CD4-positive, alpha-beta T cell treated with Interleukin-15 for 1 hour (primary cell): ENCODE results near the gene MIPOL1.
"Not testable (repeated sequence)": the region's sequence is repeated elsewhere in the genome, so short reads cannot be mapped to it uniquely, and the experiment has no call there.

ENCODE experiments used
- DNase-seq: peaks from one replicate; pipeline ENCODE4 v3.0.0-alpha.2; 2020

Gene MIPOL1

DNA sequence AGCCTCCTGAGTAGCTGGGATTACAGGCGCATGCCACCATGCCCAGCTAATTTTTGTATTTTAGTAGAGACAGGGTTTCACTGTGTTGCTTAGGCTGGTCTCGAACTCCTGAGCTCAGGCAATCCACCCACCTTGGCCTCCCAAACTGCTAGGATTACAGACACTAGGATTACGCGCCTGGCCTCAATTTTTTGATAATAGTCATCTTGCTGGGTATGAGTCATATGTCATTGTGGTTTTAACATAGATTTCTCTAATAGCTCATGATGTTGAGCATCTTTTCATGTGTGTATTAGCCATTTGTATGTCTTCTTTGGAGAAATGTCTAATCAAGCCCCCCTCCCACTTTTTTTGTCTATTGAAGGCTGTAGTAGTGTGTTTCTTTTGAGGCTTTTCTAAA, 38.3 kb downstream of the MIPOL1 start:
- DNase-seq = not testable (repeated sequence)

DNA sequence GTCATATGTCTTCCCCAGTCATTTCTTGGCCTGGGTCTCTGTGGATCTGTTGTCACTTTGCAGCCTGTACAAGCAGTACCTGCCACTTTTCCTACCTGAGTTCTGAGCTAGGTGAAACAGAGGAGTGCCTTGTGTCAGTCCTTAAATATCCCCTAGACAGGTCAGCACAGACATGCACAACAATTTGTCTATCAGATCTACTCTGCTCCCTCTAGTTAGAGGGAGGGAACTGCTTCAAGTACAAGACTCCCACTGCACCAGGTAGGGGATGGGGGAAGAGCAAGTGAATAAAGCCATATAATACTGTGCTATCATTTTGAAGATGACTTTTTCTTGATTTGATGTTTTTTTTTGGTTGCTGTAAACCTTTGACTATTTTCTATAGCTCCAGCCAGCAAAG, 39.4 kb downstream of the MIPOL1 start:
- DNase-seq = no peak

DNA sequence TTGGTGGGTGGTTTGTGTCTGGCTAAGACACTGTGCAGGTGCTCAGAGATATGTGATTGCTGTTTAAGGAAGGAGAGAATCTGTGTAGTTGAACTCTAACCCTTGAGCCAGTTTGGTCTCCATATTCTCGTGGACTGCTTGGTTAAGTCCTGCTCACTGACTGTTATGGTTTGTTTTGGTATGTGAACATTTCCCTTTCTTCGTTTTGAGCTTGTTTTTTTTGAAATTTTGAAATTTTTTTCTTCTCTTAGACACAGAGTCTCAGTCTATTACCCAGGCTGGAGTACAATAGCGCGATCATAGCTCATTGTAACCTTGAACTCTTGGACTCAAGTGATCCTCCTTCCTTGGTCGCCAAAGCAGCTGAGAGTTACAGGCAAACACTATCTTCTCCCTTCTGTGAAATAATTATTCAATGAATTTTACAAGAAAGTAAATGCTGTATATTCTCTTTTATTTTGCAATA, 40.0 kb downstream of the MIPOL1 start:
- no peak for DNase-seq

DNA sequence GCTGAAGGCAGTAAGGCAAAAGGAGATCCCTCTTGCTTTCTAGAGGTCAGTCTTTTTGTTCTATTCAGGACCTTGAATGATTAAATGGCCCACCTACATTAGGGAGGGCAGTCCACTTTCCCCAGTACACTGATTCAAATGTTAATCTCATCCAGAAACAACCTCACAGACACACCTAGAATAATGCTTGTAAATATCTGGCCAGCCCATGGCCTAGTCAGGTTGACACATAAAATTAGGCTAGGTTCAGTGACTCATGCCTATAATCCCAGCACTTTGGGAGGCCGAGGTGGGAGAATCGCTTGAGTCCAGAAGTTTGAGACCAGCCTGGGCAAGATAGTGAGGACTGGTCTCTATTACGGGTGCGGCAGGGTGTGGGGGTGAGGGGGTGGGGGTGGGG, 43.5 kb downstream of the MIPOL1 start:
- no peak for DNase-seq

DNA sequence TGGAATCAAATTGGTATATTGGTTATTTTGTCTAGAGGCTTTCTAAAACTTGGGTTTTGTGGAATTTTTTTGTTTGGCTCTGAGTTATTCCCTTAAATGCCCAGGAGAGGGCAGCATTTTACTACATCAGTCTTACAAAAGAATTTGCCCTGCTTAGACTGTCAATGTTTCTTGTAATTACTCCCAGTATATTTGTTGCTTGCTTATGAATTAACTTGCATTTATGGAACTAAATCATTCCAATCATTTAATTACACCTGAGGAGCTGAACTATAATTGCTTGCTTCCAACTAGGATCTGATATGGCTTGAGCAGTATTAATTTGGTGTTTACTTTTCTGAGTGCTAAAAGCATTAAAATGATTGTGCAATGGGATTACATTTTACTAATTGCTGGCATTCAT, 48.7 kb downstream of the MIPOL1 start:
- DNase-seq = no peak

DNA sequence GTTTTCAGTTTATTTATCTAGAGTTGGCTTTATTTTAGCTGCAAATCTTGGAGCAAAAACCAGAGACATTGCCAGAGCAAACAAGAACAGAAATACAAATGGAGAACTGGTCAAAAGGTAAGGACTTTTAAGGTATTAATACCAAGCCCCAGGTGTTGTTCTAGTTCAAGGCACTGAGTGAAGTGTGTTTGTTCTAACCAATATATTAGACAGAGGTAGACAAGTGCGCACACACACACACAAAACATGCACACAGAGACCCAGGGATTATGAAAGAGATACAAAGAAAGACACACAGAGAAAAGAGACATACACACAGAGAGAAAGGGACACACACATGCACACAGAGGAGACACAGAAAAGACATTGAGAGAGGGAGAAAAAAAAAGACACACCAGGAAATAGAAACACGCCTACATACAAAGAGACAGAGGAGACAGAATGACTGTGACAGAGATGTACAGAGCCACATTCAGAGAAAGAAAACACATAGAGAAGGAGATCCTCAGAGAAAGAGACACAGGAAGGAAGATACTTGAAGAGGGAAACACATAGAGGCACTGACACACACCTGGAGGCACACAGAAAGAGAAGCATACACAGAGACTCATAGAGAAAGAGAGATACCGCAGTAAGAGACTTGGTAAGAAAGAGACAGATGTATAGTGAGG, 50.2 kb downstream of the MIPOL1 start:
- no peak for DNase-seq

DNA sequence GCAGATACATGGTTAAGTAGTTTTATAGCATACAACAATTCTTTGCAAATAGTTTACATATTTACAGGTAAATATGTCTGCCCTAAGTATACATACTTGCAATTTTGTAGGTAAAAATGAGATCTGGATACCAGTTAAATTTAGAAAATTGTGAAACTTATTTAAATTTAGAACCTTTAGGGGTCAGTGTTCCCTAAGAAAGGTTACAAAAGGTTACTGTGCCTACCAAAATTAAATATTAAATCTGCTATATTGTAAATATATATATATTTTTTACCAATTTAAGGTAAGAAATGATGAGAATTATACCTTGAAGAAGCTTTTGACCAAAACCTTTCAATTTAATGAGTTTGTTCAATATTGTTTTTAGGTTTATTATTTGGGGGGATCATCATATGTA, 54.0 kb downstream of the MIPOL1 start:
- no peak for DNase-seq

DNA sequence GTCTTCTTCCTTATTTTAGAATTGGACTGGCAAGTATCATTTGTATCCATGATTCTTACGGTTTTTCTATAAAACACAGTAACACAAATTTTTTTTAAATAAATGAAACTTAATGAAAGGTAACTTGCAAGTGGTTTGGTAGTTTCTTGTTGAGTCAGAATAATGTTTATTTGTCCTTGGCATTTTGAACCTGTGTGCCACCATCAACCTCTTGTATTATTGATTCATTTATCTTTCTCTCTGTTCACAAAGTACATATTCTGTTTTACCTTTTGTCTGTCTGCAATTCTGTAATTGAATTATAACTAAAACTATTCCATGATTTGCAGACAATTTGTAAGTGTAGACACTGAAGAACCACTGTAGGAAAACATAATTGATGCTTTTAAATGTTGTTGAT, 54.7 kb downstream of the MIPOL1 start:
- DNase-seq = no peak

DNA sequence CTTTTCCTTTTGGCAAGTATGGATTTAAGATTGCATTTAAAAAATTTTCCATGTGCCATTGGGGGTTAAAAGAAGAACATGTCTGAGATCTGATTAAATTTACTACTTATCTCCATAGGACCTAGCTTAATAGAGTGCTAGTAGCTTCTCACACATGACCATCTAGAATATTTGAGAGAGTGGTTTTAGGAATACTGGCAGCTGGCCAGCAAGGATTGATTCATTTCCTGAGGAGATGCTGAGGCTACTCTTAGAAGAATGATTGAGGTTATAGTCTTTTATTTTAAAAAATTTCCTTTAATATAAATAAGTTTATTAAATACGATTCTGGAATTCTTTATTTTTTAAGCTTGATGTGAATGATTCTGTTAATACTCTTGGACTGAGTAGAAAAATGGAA, 56.2 kb downstream of the MIPOL1 start:
- DNase-seq = no peak

DNA sequence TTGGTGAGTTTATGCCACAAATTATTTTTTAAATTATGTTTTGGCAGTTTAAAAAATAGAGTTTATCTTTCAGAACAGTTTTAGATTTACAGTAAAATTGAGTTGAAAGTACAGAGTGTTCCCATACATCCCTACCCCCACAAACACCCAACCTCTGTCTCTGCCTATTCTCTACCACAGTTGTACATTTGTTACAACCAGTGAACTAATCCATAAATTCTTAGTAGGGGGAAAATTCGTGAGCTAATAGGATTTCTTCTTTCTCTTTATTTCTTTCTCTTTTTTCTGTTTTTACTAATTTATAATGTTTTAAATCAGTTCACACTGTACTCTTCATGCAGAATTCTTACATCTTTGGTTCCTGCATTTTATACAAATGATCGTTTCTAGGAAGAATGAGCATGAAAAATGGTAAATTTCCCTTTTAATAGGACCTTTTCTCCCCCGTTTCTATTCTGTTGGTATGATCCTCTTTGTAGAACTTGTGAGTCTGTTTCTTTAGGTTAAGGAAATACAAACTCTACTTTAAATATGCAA, 56.7 kb downstream of the MIPOL1 start:
- no peak for DNase-seq

DNA sequence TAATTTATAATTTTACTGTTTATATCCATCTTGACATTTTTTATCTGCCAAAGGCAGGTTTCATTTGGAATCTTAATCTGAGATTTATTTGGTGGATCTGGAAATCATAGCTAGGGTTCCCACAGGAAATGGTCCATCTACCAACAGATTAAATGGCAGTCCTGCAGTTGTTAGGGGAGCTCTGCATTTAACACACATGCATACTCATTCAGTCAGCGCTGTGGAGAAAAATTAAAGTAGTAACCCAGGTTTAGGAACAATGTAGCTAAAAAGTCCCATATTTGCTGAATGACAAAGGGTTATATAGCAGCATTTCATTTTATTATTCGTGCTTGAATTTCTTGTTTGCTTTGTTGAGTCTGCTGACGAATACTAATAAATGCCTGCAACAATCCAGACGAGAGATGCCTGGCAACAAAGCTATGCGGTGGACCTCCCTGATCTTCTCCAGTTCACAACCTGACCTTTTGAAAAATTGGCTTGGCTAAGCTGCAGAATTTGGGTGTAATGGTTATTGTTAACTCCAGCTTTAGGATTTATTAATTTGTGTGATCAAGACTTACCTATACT, 59.8 kb downstream of the MIPOL1 start:
- DNase-seq = no peak

DNA sequence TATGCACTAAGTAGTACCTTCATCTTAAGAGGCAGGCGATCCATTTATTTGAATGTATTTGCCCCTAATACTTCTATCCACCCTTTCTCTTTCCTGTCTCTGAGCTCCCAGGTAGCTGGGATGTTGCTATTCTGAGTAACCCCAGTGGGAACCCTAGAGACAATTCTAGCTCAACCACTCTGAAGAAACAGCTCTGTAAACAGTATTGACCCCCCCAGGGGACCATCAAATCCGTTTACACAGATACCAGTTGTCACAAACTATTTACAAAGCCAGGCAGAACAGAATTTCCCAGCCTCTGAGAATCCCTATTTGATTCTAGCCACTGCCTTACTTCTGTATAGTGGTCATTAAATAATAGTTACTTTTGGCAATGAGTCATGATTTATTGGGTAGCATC, 64.9 kb downstream of the MIPOL1 start:
- DNase-seq = no peak

DNA sequence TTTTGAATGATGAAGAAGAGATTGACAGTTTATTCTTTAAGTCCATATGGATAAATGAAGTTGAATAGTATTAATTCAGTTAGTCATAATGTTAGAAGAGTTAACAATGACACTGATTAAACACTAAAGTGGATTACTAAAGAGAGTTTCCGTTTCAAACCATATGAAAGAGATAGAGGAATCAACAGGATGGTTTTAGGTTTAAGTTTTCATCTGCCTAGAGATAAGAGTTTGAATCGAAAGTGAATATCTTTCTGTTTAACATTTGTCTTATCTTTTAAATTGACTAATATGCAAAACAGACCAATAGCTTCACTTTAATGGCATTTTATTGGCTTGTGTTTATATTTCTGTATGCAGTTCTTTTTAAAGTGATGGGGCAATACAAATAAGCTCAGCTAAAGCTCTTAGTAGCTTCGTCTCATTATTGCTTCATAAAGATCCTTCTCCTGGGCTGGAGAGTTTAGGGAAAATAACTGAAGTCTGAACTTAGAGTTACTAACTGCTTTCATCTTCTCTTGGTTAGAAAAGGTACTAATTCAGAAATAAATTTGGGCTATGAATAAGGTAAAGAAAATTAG, 66.0 kb downstream of the MIPOL1 start:
- DNase-seq = no peak

DNA sequence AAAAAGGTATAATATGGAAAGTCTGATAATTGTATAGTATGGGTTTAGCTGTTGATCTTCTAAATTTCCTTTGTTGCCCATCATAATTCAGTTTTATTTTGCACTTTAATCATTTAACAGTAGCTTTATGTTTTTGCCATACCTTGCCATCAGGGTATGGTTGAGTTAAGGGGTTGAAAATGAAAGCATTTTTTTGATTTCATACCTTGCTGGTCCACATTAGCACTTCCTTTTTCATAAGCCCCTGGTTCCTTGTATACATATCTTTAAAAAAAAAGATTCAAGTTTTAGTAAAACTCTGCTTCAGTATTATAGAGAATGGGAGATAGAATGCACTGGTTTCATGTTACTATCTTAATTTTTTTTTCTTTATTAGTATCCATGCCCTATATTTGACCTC, 71.1 kb downstream of the MIPOL1 start:
- DNase-seq = no peak

DNA sequence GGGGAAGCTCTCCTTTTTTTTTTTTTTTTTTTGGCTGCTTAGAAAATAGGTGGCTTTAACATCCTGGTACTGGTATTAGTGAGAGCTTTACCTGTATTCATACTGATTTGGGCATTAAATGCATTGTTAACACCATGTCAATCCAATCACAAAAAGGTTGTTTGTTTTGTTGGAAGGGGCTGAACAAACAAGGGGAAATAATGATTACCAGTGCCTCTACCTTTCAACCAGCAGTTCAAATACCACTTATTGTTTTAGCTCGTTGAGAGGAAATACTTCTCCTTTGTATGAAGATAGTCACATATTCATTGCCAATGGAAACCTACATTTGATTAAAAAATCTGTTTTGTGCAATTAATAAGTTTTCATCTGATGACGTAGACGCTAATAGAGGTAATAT, 72.9 kb downstream of the MIPOL1 start:
- DNase-seq = no peak

DNA sequence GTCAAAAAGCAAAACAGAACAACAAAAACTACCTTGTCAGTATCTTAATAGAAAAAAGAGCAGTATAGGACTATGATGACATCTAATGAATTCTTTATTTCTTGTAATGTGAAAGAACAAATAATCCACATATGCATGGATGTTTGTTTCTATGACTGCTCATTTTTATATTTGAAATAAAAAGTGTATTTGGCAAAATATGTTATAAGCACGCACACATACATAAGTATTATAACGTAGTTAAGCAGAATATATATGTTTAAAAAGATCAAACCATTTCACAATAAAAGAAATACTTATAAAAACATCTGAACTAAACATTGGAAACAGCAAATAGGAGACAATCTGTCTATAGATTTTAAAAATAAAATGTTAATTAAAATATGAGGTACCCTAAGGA, 74.8 kb downstream of the MIPOL1 start:
- no peak for DNase-seq

DNA sequence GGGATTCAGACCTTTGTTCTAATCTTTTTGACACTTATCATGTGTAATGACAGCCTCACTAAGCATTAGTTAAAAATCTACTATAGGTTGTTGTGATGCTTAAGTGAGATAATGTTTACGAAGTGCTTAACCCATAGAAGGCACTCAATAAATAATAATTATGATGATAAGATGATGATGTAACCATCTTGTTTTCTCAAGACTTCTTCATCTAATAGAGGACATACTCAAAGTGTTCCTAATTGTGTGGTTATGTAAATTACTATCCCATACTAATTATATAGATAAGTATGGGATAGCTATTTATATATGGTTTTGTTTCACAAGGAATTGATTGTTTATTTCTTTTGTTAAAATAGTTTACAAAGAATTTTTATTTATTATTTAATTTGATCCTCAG, 76.9 kb downstream of the MIPOL1 start:
- DNase-seq = no peak

DNA sequence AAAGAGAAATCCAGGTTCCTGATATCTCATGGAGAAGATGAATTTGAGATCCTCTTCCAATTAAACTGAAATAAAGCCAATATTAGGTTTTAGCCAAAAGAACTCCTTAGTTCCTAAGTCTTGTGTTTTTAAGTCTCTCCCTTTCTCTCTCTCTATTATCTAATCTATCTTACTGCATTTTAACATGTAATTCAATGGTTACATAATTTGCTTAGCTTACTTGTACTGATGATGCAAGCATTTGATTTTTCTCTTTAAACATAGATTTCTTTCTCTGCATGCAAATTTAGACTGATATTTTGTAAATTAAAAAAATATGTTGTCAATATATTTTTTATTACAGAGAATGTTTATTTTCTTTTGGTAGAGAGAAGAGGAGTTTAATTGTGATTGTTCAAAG, 78.2 kb downstream of the MIPOL1 start:
- DNase-seq = no peak

DNA sequence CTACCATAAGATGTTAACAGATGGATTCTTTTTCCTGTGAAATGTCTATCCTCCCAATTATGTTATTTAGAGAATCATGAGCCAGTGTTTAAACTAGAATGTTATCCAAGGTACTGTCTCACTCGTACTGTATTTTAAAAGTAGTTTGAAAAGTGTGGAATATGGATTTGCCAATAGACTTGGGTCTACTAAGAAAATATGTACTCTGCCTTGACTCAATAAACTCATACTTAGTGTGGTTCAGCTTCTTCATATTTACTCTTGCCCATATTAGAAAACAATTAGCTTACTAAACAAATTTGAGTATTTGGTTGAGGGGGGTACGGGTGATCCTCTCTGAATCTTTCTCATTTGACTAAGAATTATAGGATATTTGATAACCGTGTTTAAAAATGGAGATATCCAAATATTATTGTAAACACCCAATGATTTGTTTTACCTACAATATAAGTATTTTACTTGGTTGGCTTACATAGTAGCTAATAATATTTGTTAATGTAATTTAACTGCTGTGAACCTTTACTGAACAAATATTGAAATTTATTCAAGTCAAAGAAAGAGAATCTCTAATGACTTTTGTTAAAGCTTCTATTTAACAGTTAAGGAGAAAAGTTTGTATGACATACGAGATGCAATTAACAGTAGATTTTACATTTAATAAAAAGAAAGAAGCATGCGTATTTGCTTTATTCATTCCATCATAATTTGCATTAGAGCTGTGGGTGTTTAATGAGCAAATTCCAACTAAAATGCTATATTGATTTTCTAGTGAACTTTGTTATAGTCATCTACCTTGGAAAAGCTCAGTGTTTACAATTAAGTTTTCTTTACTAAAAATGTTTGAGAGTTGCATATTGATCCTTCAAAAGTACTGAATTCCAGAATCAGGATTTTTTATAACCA, 81.2 kb downstream of the MIPOL1 start:
- no peak for DNase-seq

DNA sequence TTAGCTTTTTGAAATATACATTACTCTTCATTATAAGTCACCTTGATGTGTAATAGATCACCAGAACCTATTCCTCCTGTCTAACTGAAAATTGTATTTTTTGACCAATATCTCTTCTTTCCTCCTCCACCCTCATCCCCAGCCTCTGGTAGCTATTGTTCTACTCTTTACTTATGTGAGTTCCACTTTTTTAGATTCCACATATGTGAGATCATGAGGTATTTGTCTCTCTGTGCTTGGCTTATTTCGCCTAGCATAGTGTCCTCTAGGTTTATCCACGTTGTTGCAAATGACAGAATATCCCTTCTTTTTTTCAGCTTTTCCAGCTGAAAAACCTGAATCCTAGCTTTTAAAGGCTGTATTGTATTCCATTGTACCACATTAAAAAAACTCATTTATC, 82.1 kb downstream of the MIPOL1 start:
- DNase-seq = no peak

DNA sequence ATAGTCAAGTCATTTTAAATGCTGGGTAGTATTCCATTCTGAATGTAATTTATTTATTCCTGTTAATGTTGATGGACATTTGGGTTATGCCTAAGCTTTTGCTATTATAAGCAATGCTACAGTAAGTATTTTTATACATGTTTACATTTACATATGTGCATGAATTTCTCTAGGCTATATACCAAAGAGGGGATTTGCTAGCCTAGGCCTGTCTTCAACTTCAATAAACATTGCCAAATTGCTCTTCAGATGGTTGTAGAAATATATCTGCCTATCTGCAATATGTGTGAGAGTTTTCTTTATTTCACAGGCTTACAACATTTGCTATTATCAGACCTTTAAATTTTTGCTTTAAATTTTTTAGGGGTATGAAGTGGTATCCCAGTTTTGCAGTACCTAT, 87.0 kb downstream of the MIPOL1 start:
- DNase-seq = no peak

DNA sequence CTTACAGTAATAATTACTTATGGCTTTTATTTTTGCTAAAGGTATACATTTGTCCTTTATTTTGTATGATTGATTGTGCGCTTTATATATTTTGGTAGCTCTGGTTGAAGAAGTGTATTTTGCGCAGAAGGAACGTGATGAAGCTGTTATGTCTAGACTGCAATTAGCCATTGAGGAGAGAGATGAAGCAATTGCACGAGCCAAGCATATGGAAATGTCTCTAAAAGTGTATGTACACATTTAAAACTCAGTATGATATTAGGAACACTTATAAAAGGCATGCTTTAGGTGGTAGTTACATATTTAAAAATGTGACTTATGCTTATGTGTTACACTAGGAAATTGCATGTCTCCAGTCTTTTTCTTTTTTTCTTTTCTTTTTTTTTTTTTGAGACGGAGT, 87.5 kb downstream of the MIPOL1 start:
- DNase-seq = no peak

DNA sequence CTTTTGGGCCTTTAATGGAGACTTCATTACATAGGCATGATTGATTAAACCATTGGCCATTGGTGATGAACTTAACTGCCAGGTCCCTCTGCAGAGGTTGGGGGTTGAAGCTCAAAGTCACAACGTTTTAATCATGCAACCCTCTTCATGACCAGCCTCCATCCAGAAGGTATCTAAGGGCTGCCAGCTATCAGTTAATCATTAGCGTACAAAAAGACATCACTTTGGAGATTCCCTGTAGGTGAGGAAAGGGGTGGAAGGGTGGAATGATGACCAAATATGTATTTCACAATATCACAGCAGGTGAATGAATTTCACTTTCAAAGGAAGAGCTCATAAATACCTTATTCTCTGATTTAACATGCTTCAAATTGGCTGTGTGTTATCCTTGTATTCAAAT, 92.0 kb downstream of the MIPOL1 start:
- DNase-seq = no peak

DNA sequence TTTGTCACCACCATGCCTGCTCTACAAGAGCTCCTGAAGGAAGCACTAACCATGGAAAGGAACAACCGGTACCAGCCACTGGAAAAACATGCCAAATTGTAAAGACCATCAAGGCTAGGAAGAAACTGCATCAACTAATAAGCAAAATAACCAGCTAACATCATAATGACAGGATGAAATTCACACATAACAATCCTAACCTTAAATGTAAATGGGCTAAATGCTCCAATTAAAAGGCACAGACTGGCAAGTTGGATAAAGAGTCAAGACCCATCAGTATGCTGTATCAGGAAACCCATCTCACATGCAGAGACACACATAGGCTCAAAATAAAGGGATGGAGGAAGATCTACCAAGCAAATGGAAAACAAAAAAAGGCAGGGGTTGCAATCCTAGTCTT, 97.5 kb downstream of the MIPOL1 start:
- not testable (repeated sequence) for DNase-seq
